CMK (cell line): ENCODE measurements around the gene RAET1G.
"Not testable (repeated sequence)": the region's sequence is repeated elsewhere in the genome, so short reads cannot be mapped to it uniquely, and the experiment has no call there.

Source experiments
- DNase-seq: peaks from one replicate; pipeline ENCODE4 v3.0.0-alpha.2; 2010; ENCODE audit warnings: low read depth

Gene RAET1G

GRCh38 chr6:149897015-149897697 is 25.8 kb downstream of the RAET1G start:
- no peak for DNase-seq

GRCh38 chr6:149896491-149896890 is 26.4 kb downstream of the RAET1G start:
- DNase-seq = no peak

- DNase-seq = no peak
These were observed 27.1 kb downstream of the RAET1G start for GRCh38 chr6:149895833-149896271.

GRCh38 chr6:149895048-149895590 is 27.8 kb downstream of the RAET1G start:
- DNase-seq = no peak

GRCh38 chr6:149891864-149892263 is 31.1 kb downstream of the RAET1G start:
- not testable (repeated sequence) for DNase-seq

- DNase-seq = no peak
These were observed 31.7 kb downstream of the RAET1G start for GRCh38 chr6:149891259-149891658.

- no peak for DNase-seq
These were observed 32.3 kb downstream of the RAET1G start for GRCh38 chr6:149890629-149891045.

GRCh38 chr6:149889326-149889725 is 33.6 kb downstream of the RAET1G start:
- DNase-seq = no peak

- no peak for DNase-seq
These were observed 34.3 kb downstream of the RAET1G start for GRCh38 chr6:149888659-149889058.

GRCh38 chr6:149888093-149888492 is 34.8 kb downstream of the RAET1G start:
- DNase-seq = no peak

GRCh38 chr6:149887343-149887742 is 35.6 kb downstream of the RAET1G start:
- DNase-seq = no peak

- no peak for DNase-seq
These were observed 37.0 kb downstream of the RAET1G start for GRCh38 chr6:149885888-149886287.

GRCh38 chr6:149884617-149885016 is 38.3 kb downstream of the RAET1G start:
- no peak for DNase-seq

GRCh38 chr6:149884215-149884614 is 38.7 kb downstream of the RAET1G start:
- DNase-seq = no peak

- no peak for DNase-seq
These were observed 41.1 kb downstream of the RAET1G start for GRCh38 chr6:149881860-149882259.

- no peak for DNase-seq
These were observed 41.7 kb downstream of the RAET1G start for GRCh38 chr6:149881066-149881766.

GRCh38 chr6:149877659-149878058 is 45.3 kb downstream of the RAET1G start:
- DNase-seq = no peak

GRCh38 chr6:149876241-149876933 is 46.5 kb downstream of the RAET1G start:
- DNase-seq = no peak

GRCh38 chr6:149872233-149872632 is 50.7 kb downstream of the RAET1G start:
- DNase-seq = no peak

GRCh38 chr6:149871182-149871581 is 51.7 kb downstream of the RAET1G start:
- DNase-seq = no peak

- no peak for DNase-seq
These were observed 53.5 kb downstream of the RAET1G start for GRCh38 chr6:149869275-149869892.
